Measurements from ENCODE around the gene NAA20.
A peak's percentile ranks its signal among the peaks of the same experiment; 100 is the strongest.

Gene NAA20

GRCh38 chr20:20021835-20022234, 4.7 kb downstream of the NAA20 start:
- DNase-seq, result no peak

DNA sequence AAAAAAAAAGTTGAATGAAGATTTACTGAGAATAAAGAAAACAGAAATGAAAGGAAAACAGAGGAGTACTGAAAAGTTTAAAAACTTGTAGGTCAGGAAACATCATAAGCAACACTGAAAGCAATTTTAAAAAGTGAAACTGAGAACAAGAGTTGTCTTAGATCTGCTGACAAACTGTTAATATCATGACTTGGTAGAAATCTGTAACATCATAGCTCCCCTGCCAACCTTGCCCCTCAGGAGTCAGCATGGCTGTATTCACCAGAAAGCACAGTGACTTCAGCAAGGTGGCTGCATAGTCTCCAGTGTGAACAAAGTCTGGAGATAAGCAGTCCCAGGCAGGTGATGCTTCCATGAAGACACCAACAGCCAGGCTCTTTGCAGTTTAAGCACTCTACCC, 5.3 kb downstream of the NAA20 start:
- DNase-seq, result no peak

DNA sequence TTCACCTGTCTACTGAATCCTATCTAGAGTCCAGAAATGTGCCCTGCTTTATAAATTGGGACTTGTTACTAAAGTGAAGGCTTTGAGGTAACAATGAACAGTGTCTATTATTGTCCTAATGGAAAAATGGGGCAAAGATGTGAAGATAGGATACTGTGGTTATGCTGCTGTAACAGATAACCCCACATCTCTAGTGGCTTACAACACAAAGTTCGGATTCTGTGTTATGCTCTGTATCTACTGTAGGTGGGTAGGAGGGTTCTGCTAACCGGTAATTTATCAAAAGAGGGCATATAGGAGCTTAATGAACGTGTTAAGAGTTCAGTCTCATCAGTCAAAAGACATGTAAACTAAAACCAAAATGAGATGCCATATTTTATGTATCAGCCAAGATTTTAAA, 6.2 kb downstream of the NAA20 start:
- DNase-seq, result no peak

GRCh38 chr20:20024942-20025341, 7.8 kb downstream of the NAA20 start:
- DNase-seq, result no peak

DNA sequence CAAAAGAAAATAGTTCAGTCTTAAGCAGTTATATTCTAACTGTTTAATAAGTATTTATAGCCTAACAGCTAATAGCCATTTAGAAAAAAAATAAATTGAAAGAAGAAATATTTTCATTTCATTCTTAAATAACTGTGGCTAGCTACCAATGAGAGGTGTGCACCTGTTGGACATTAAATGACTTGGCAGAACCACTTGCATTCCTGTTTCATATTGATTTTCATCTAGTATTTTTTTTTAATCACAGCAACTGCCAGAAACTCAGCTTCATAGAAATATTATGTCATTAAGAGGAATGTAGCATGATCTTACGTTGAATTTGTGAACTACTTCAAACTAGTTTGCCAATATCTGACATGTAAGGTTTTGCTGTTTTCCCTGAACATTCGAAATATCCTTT, 10.1 kb downstream of the NAA20 start:
- DNase-seq, result no peak

- no peak for DNase-seq
Observed at GRCh38 chr20:20031790-20032189, 14.6 kb downstream of the NAA20 start.

- no peak for DNase-seq
Observed at GRCh38 chr20:20034486-20034885, 17.3 kb downstream of the NAA20 start.

DNA sequence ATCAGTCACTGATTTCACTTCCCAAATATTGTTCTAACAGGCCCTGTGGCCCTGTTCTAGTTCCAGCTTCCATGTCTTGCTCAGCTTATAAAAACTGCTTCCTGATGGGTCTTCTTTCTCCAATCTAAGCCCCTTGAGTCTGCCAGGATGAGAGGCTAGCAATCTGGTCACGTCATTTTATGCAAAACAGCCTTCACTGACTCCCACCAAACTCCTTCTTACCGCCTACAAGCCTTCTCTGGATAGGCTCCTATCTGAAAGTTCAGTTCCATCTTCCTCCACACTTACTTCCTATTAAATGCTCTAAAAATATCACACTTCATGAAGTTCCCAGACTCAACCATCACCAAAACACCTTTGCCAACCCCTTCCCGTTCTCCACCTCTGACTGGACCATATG, 19.6 kb downstream of the NAA20 start:
- no peak for DNase-seq

DNA sequence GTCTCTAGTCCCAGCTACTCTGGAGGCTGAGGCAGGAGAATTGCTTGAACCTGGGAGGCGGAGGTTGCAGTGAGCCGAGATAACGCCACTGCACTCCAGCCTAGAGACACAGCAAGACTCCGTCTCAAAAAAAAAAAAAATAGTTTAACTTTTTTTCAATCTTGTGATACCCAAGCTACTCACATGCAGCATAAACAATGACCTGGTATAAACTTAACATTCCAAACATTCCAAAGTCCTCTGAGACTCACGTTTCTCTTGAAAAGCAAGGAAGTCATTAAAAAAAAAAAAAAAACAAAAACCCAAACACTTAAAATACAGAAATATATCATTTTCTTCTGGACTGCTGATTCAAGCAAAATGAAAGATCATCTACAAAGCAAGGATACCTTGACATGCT, 20.8 kb downstream of the NAA20 start:
- DNase-seq, result no peak

DNA sequence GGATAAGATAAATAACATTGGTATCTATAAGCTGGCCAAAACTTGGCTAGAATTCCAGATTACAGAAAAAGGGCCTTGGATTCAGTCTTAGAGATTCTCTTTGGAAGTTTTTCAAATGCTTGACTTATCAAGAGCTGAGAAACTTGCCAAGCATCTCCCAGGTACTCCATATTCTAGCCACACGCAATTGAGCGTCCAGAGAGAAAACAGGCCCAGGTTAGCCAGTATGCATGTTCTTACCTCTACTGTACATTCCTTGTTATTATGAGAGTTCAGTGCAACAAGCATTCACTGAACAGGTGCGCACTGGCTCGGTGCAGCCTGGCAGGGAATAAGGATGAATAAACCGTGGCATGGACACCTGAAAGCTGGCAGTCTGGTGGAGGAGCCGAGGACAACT, 21.4 kb downstream of the NAA20 start:
- no peak for DNase-seq

GRCh38 chr20:20039752-20040387, 22.7 kb downstream of the NAA20 start:
- DNase-seq, result no peak

- no peak for DNase-seq
Observed at GRCh38 chr20:20051767-20052073, 34.6 kb downstream of the NAA20 start.

DNA sequence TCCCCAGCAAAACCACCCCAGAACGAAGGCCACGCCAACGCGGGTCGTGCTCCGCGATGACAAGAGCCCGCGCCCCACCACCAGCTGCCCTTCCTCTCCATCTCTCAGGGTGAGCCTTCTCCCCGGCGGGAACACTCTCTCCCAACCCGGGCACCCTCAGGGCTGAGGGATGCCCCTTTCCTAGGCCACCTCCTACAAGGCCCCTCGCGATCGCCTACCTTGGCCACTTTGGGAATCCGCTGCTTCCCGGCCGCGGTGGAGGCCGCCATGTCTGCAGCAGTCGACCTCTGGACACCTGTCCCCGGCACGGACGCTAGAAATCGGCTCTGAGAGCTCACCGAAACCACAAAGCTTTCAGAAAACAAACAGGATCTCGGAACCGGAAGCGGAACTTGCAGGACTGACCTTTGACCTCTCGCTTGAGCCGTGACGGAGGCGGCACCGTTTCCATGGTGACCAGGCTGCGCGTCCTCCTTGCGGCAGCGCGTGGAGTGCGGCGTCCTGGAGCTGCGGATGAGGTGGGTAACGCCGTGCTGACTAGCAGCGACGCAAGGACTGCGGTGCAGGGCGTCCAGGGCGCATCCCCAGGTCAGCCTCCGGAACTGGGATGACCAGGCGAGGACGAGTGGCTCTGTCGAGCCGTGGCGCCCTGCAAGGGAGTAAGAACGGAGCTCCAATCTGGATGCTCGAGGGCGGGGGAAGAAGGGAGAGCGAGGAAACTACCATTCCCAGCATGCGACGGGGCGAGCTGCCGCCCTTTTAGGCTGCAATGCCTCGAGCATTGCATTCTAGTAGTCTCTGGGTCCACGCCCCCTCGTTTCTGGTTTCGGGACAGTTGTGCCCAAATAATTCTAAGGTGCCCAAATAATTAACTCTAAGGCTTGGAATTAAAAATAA, 35.2 kb downstream of the NAA20 start, which contains the start of the genes CFAP61 and CRNKL1:
Gene CFAP61, plus strand, starts transcription at position 459 of the 897 bp plus-strand sequence. CDS start 4,122 bp downstream, outside the sequence.
Gene CRNKL1, minus strand, starts transcription at position 393 of the 897 bp plus-strand sequence. Its CDS starts 124 bp downstream, at position 269.
- DNase-seq, result peak; percentile 97

- no peak for DNase-seq
Observed at GRCh38 chr20:20060234-20060998, 43.3 kb downstream of the NAA20 start.

- DNase-seq, result no peak
Observed at GRCh38 chr20:20063941-20064702, 47.0 kb downstream of the NAA20 start.

DNA sequence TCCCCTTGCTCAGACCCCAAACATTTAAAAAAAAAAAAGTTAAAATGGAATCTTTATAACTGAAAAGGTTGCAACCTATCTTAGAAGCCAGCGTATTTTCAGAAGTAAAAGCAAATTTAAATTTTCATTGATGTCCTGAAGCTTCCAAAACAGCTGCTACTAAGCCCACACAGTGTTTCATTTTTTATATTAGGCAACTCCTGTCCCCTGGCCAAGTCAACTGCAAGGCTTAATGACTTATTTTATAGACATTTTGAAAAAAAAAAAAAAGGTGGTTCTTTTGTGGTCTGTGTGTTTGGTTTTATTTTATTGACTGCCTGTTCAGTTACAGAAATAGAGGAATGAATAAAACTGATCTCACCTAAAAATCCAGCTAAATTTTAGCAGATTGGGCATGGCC, 48.2 kb downstream of the NAA20 start:
- DNase-seq, result no peak

DNA sequence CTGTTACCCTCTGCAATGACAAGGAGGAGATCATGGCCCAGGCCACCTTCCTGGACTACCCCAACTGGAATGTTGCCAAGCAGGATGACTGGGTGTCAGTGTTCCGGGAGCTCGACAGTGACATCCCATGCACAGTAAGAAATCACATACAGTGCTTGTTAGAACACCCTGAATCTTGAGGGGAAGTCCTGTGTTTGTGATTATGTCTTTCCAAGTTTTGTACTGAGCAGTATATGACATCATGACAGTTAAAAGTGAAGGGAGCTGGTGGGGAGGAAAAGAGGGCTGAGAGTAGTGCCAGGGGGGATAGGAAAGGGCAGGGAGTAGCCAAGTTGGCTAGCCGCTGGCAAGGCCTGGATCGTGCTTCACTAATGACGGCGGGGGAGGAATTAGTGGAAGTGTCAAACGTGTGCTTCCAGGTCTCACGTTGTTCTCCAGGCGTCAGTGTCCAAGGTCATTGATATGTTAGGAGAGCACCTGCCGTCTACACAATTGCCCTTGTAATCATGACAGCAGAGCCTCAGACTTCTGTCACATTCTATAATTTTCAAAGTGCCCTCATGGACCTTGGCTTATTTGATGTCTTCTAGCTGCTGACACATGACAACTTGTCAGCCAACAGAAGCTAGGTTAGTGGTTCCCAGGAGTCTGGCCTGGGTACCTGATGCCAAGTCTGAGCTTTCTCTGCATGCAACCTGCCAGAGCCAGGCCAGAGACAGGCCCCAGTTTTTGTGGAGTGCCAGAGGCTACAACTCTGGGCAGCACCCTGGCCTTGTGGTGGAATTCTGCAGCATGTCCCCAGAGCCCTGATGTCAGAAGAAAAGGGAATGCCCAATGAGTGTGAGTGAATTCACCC, 53.9 kb downstream of the NAA20 start:
- no peak for DNase-seq

- DNase-seq, result no peak
Observed at GRCh38 chr20:20073801-20074371, 56.7 kb downstream of the NAA20 start.

DNA sequence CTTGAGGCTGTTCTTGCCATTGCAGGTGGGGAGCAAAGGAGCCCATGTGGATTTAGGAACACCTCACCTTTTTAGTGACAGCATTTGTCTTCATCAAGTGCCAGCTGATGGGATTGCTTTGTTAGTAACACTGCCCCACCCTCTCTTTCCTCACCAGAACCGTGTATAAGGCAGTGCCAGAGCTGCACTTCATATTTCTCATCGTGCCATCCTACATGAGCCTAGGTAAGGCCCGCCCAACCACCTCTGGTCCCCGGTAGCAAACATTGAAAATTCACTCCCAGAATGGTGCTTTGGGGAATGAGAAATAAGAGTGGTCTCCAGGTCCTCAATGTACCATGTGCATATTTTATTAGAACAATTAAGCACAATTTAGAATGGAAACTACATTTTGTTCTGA, 57.9 kb downstream of the NAA20 start:
- DNase-seq, result no peak

- DNase-seq, result no peak
Observed at GRCh38 chr20:20076297-20077065, 59.3 kb downstream of the NAA20 start.

GRCh38 chr20:20078041-20078440, 60.9 kb downstream of the NAA20 start:
- peak; percentile 37 for DNase-seq
